ENCODE results near the gene COX19.

DNA sequence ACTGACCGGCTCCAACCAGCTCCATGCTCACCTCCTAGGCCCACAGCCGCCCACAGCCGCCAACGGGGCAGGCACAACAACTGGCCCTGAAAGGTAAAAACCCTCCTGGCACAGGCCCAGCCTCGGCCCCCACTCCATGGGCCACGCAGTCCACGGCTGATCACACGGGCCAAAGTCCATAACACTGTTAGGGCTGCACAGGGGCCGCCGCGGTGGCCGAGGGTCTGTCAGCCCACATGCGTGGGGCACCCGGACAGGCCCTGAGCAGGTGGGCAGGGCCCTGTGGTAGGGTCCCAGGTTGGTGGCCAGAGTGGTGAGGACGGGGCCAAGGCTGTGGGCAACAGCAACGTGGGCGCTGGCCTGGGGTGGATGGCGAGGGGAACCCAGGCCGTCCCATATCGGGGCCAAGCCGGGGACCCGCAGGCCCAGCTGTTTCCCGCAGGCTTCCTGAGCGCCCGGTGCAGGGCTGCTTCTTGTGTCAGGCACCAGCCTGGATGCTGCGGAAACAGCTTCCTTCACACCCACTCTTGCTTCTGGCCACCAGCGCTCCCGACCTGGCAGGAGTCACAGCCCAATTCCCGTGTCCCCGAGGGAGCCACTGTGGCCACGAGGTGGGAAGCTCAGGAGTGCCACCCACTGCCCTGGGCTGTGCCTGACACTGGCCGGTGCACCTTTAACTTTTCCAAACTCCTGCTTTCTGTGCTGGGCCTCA is 36.8 kb upstream of the COX19 start:
- TF ChIP-seq, protein P1, sequence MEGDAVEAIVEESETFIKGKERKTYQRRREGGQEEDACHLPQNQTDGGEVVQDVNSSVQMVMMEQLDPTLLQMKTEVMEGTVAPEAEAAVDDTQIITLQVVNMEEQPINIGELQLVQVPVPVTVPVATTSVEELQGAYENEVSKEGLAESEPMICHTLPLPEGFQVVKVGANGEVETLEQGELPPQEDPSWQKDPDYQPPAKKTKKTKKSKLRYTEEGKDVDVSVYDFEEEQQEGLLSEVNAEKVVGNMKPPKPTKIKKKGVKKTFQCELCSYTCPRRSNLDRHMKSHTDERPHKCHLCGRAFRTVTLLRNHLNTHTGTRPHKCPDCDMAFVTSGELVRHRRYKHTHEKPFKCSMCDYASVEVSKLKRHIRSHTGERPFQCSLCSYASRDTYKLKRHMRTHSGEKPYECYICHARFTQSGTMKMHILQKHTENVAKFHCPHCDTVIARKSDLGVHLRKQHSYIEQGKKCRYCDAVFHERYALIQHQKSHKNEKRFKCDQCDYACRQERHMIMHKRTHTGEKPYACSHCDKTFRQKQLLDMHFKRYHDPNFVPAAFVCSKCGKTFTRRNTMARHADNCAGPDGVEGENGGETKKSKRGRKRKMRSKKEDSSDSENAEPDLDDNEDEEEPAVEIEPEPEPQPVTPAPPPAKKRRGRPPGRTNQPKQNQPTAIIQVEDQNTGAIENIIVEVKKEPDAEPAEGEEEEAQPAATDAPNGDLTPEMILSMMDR (IDR thresholded peaks at IDR 0.05) = no peak
- no peak for TF ChIP-seq POLR2A (IDR thresholded peaks at IDR 0.05)
